Upper lobe of left lung (tissue), 6 donors: ENCODE results near the gene HK3. TPM values are rescaled to one million over a fixed set of nuclear protein-coding genes. Genes with fewer than 3 reads are reported as not detected.

Source experiments
- ATAC-seq, 2 donors: fragments of 200-7000 bp; cut with Tn5 transposase; one replicate each; pipeline ENCODE4 v1.9.1; 2022; ENCODE audit warnings: mild to moderate bottlenecking in 2 of 2, moderate library complexity in 2 of 2; ENCODE audit not compliant: low FRiP score in 2 of 2
- DNase-seq, 2 donors: peaks; one replicate each; pipeline ENCODE4 v3.0.0-alpha.2; 2019 to 2020
- H3K27ac ChIP-seq, 4 donors: fragments of 200-600 bp; sonication (generic); one replicate each; pipeline ENCODE4 v1.5.1; 2016 to 2019
- H3K27me3 ChIP-seq, 4 donors: fragments of 200-600 bp; sonication (generic); one replicate each; pipeline ENCODE4 v1.5.1; 2017 to 2019
- H3K36me3 ChIP-seq, 4 donors: fragments of 200-600 bp; sonication (generic); one replicate each; pipeline ENCODE4 v1.5.1; 2016 to 2019
- H3K4me1 ChIP-seq, 4 donors: fragments of 200-600 bp; sonication (generic); one replicate each; pipeline ENCODE4 v1.5.1; 2018 to 2019
- H3K4me3 ChIP-seq, 4 donors: fragments of 200-600 bp; sonication (generic); one replicate each; pipeline ENCODE4 v1.5.1; 2017 to 2019; ENCODE audit warnings: mild to moderate bottlenecking in 2 of 4, moderate library complexity in 1 of 4
- H3K9me3 ChIP-seq, 4 donors: fragments of 200-600 bp; sonication (generic); one replicate each; pipeline ENCODE4 v1.5.1; 2018 to 2019
- EP300 ChIP-seq, 4 donors: sonication (generic); formaldehyde crosslinking; IDR thresholded peaks; one replicate each; pipeline ENCODE4 v1.5.1; 2017; ENCODE audit warnings: antibody characterized with exemption in 4 of 4, control low read depth in 2 of 4
- POLR2A ChIP-seq, 4 donors: fragments of 450-650 bp; IDR thresholded peaks; one replicate each; pipeline ENCODE4 v1.5.1; 2016 to 2017; ENCODE audit warnings: antibody characterized with exemption in 4 of 4, mild to moderate bottlenecking in 2 of 4
- POLR2AphosphoS5 ChIP-seq, 2 donors: sonication (generic); formaldehyde crosslinking; IDR thresholded peaks; one replicate each; pipeline ENCODE4 v1.5.1; 2017; ENCODE audit warnings: antibody characterized with exemption in 2 of 2
- WGBS, 2 donors: methylation state at CpG; one replicate each; pipeline ENCODE4 v1.1.5; 2017 to 2018; 5-methylcytosine and 5-hydroxymethylcytosine counted together
- total RNA-seq, 6 donors: library from RNA; depleted of rRNA in 4 of 6; stranded (reverse); fragments of >200 nt in 4 of 6; gene quantifications; one replicate each; pipeline versions ENCODE4 v1.1.0 to v1.2.1, GENCODE V29; 2016 to 2021
- TF ChIP-seq, protein P1 (sequence below), 6 experiments: fragments of 450-650 bp in 4 of 6; fragments of 200-600 bp in 2 of 6; sonication (generic) in 2 of 6; IDR thresholded peaks; one replicate each; pipeline ENCODE4 v1.5.1; 2016 to 2019; ENCODE audit warnings: antibody characterized with exemption in 6 of 6
- donor health status: DM: no; HTN: no; CAD: no; lungs with moderate emphysema.
- donor health status: DM: no; HTN: yes; CAD: no; lungs with severe emphysema.

HK3 gene
- total RNA-seq, 6 donors from 2014 or later, result 16.0 to 106 (median 66.4) TPM

DNA sequence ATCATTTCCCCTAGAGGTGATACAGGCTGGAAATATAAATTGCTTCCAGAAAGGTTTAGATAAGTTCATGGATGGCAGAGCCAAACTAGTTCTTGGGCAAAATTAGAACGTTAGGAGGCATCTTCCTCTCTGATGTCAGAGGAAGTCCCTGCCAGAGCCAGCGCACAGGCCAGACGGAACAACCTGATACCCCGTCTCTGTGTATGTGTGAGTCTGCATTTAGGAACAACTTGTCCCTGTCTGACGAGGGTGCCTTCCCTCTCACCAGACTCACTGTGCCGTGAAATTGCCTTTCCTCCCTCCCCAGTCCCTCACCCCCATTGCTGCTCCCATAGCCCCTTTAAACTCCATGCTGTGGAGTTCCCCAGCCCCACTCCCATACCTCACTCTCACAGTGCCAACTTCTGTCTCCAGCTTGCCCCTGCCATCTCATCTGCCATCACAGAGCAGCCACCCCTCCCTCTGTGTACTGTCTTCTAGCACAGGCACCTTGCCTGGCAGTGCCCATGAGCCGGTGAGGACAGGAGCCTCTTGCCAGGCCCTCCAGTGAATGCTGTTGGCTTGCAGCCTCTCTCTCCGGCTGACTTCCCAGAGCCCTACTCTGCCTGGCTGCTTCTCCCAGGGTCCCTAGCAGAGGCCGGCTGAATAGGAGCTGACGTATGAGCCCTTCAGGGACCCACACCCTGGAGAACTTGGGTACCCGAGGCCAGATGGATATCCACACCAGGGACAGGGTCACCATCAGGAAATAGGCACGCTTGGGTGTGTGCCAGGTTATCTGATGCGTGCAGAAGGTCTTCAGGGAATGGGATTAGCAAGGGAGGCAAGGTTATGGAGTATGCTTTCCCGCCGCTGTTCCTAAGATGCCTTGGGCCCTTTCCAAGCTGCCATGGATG is 62.1 kb downstream of the HK3 start:
- H3K9me3 ChIP-seq, result no peaks in the 10 kb centered on the region
- H3K4me3 ChIP-seq, result no peak overlapping the region
- ATAC-seq (no peak), DNase-seq (no peak)
- no peak for TF ChIP-seq POLR2AphosphoS5 (IDR thresholded peaks at IDR 0.05)
- TF ChIP-seq, protein P1, sequence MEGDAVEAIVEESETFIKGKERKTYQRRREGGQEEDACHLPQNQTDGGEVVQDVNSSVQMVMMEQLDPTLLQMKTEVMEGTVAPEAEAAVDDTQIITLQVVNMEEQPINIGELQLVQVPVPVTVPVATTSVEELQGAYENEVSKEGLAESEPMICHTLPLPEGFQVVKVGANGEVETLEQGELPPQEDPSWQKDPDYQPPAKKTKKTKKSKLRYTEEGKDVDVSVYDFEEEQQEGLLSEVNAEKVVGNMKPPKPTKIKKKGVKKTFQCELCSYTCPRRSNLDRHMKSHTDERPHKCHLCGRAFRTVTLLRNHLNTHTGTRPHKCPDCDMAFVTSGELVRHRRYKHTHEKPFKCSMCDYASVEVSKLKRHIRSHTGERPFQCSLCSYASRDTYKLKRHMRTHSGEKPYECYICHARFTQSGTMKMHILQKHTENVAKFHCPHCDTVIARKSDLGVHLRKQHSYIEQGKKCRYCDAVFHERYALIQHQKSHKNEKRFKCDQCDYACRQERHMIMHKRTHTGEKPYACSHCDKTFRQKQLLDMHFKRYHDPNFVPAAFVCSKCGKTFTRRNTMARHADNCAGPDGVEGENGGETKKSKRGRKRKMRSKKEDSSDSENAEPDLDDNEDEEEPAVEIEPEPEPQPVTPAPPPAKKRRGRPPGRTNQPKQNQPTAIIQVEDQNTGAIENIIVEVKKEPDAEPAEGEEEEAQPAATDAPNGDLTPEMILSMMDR (IDR thresholded peaks at IDR 0.05), result no peak
- no peak for TF ChIP-seq POLR2A (IDR thresholded peaks at IDR 0.05)
- no peak for TF ChIP-seq EP300 (IDR thresholded peaks at IDR 0.05)
- H3K4me1 ChIP-seq, result no peaks in the 10 kb centered on the region
- WGBS, 2 donors, result 69 to 72% methylated on average over 7 to 15 of the region's 15 CpGs
- no peak overlapping the region for H3K27ac ChIP-seq
- H3K27me3 ChIP-seq, result peaks cover 0 to 3% (median 0%) of the 10 kb centered on the region in 4 donors
- H3K36me3 ChIP-seq, result no peaks in the 10 kb centered on the region

DNA sequence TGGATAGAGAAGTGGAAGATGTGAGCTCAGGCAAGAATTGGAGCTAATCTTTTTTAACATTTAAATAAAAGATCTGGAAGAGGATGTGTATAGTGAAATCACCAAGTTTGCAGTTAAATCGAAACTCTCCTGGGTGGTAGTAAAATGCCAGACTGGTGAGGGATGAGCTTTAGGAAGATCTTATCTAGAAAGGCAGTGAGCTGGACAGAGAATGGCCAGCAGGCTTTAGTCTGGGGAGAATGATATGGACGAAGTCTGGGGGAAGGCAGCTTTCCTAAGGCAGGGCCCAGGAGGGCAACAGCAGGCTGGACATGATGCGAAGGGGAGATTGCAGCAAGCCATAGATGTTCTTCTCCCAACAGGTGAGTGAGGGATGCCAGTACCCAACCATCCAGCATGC is 63.2 kb downstream of the HK3 start:
- Histone ChIP-seq H3K9me3 (no peaks in the 10 kb centered on the region), H3K4me3 (no peak overlapping the region), H3K4me1 (no peaks in the 10 kb centered on the region), H3K27ac (no peak overlapping the region), H3K27me3 (peaks cover 0 to 3% (median 0%) of the 10 kb centered on the region in 4 donors), H3K36me3 (no peaks in the 10 kb centered on the region)
- WGBS, 2 donors, result 71 to 72% methylated on average over 3 of the region's 3 CpGs
- TF ChIP-seq, protein P1 (IDR thresholded peaks at IDR 0.05), result no peak
- TF ChIP-seq POLR2A (IDR thresholded peaks at IDR 0.05) (no peak), EP300 (IDR thresholded peaks at IDR 0.05) (no peak), POLR2AphosphoS5 (IDR thresholded peaks at IDR 0.05) (no peak)
- ATAC-seq (no peak), DNase-seq (no peak)

DNA sequence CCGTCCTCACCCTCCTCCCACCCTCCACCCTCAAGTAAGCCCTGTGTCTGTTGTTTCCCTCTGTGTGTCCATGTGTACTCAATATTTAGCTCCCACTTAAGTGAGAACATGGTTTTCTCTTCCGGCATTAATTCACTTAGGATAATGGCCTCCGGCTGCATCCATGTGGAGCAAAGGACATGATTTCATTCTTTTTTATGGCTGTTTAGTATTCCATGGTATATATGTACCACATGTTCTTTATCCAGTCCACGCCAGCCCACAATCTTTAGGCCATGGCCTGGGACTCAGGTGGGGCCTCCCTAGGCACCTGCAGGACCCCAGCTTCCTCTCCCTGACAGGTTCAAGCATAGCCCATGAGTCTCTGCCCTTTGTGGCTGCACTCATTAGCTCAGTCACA is 65.9 kb downstream of the HK3 start:
- H3K36me3 ChIP-seq, result no peaks in the 10 kb centered on the region
- H3K4me3 ChIP-seq, result no peak overlapping the region
- no peaks in the 10 kb centered on the region for H3K9me3 ChIP-seq
- no peaks in the 10 kb centered on the region for H3K4me1 ChIP-seq
- DNase-seq (no peak), ATAC-seq (no peak)
- WGBS, 2 donors, result 79 to 85% methylated on average over 4 of the region's 4 CpGs
- TF ChIP-seq EP300 (IDR thresholded peaks at IDR 0.05), result no peak
- no peak for TF ChIP-seq POLR2AphosphoS5 (IDR thresholded peaks at IDR 0.05)
- no peak for TF ChIP-seq POLR2A (IDR thresholded peaks at IDR 0.05)
- TF ChIP-seq, protein P1 (IDR thresholded peaks at IDR 0.05), result no peak
- H3K27ac ChIP-seq, result no peak overlapping the region
- H3K27me3 ChIP-seq, result peaks cover 0 to 3% (median 0%) of the 10 kb centered on the region in 4 donors

DNA sequence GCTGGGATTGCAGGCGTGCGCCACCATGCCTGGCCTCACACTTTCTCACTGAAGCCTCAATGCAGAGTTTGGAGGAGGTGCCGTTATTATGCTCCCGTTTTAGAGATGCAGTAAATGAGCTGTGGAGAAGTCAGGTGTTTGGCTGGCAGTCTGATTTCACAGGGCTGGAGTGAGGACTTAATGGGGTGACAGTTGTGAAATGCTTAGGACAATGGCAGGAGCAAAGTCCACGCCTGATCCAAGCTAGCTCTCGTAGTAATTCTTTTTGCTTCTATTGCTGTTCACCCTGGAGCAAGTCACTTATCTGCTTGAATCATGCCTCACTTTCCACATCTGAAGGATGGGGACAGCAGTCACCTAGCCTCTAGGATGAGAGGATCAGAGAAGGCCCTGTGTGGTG is 67.0 kb downstream of the HK3 start:
- Histone ChIP-seq H3K27me3 (peaks cover 0 to 3% (median 0%) of the 10 kb centered on the region in 4 donors), H3K36me3 (no peaks in the 10 kb centered on the region), H3K4me1 (no peaks in the 10 kb centered on the region), H3K4me3 (no peak overlapping the region), H3K9me3 (no peaks in the 10 kb centered on the region), H3K27ac (no peak overlapping the region)
- TF ChIP-seq EP300 (IDR thresholded peaks at IDR 0.05) (no peak), POLR2A (IDR thresholded peaks at IDR 0.05) (no peak), POLR2AphosphoS5 (IDR thresholded peaks at IDR 0.05) (no peak)
- TF ChIP-seq, protein P1 (IDR thresholded peaks at IDR 0.05), result no peak
- ATAC-seq (no peak), DNase-seq (no peak)
- 86 to 87% methylated on average over 6 of the region's 6 CpGs for WGBS, 2 donors
